DOHH2 (cell line): ENCODE data around the gene RFTN2.
A peak's percentile ranks its signal among the peaks of the same experiment; 100 is the strongest.

Experiments
- H3F3A ChIP-seq: fragments of 200-600 bp; sonication (generic), shearing (Covaris generic); 2 replicates; pipeline ENCODE4 v1.6.0; 2016; ENCODE audit warnings: antibody characterized with exemption, mild to moderate bottlenecking; ENCODE audit not compliant: control insufficient read depth, insufficient read depth
- H3K27ac ChIP-seq: fragments of 200-600 bp; sonication (generic); 2 replicates; pipeline ENCODE4 v1.5.1; 2014; ENCODE audit warnings: low read depth, mild to moderate bottlenecking, low read length, moderate library complexity
- H3K27me3 ChIP-seq: fragments of 200-600 bp; sonication (generic); 2 replicates; pipeline ENCODE4 v1.6.1; 2014; ENCODE audit warnings: mild to moderate bottlenecking, low read length, mixed read lengths; ENCODE audit not compliant: control insufficient read depth
- H3K36me3 ChIP-seq: fragments of 200-600 bp; sonication (generic); 2 replicates; pipeline ENCODE4 v1.6.1; 2014; ENCODE audit warnings: mild to moderate bottlenecking, low read length, moderate library complexity, mixed read lengths; ENCODE audit not compliant: control insufficient read depth
- H3K4me1 ChIP-seq: fragments of 200-600 bp; sonication (generic); 2 replicates; pipeline ENCODE4 v1.6.1; 2014; ENCODE audit warnings: mild to moderate bottlenecking, low read length, mixed read lengths; ENCODE audit not compliant: control insufficient read depth
- H3K4me2 ChIP-seq: fragments of 200-600 bp; sonication (generic); 2 replicates; pipeline ENCODE4 v1.6.0; 2014; ENCODE audit warnings: mild to moderate bottlenecking, low read length, moderate library complexity
- H3K4me3 ChIP-seq: fragments of 200-600 bp; sonication (generic); 2 replicates; pipeline ENCODE4 v1.5.1; 2014; ENCODE audit warnings: mild to moderate bottlenecking, low read length, mixed read lengths
- H3K79me2 ChIP-seq: fragments of 200-600 bp; sonication (generic); 2 replicates; pipeline ENCODE4 v1.6.1; 2014; ENCODE audit warnings: mild to moderate bottlenecking, low read length, mixed read lengths; ENCODE audit not compliant: control insufficient read depth
- H3K9me2 ChIP-seq: fragments of 200-600 bp; sonication (generic); replicated peaks from 2 replicates; pipeline ENCODE4 v1.6.1; 2014; ENCODE audit warnings: mild to moderate bottlenecking, low read length, mixed read lengths; ENCODE audit not compliant: control insufficient read depth
- H3K9me3 ChIP-seq: fragments of 200-600 bp; sonication (generic); 2 replicates; pipeline ENCODE4 v1.6.1; 2014; ENCODE audit warnings: antibody characterized with exemption, low read length, mixed read lengths; ENCODE audit not compliant: control insufficient read depth, insufficient read depth
- H4K20me1 ChIP-seq: fragments of 200-600 bp; sonication (generic); 2 replicates; pipeline ENCODE4 v1.6.0; 2014; ENCODE audit warnings: low read depth, mild to moderate bottlenecking, antibody characterized with exemption, low read length, moderate library complexity; ENCODE audit not compliant: control insufficient read depth, insufficient read depth
- EZH2phosphoT487 ChIP-seq: fragments of 200-600 bp; sonication (generic); IDR thresholded peaks from 2 replicates; pipeline ENCODE4 v1.6.1; 2017; ENCODE audit warnings: borderline replicate concordance, mild to moderate bottlenecking, antibody characterized with exemption, low read length, moderate library complexity, mixed read lengths
- TF ChIP-seq, protein P1 (sequence below): fragments of 200-600 bp; sonication (generic); IDR thresholded peaks from one replicate; pipeline ENCODE4 v1.5.1; 2014; ENCODE audit warnings: antibody characterized with exemption, mild to moderate bottlenecking, low read depth, low read length; ENCODE audit not compliant: poor library complexity, severe bottlenecking

RFTN2 gene

DNA sequence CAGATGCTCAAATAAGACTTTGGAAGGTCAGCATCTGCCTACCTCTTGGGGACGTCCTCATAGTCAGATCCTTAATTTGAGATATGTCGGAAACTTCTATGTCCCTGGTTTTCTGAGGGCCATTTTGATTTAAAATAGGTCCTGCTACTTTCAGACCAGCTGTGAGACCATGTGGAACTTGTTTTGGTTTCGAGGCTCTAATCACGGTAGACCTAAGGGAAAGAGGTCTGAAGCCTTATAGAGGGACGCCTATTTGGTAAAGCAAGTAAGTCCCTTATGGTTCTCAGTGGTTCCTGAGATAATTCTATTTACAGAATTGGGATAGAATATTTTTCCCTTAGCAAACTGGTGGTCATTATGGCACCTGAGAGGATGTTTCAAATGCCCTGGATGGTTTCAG, 75.1 kb downstream of the RFTN2 start:
- H3K4me3 ChIP-seq: no peak overlapping the region
- H3K4me1 ChIP-seq: no peaks in the 10 kb centered on the region
- H3K36me3 ChIP-seq: no peaks in the 10 kb centered on the region
- H3F3A ChIP-seq: no peaks in the 10 kb centered on the region
- no peaks in the 10 kb centered on the region for H3K9me2 ChIP-seq
- H3K4me2 ChIP-seq: no peak overlapping the region
- H3K9me3 ChIP-seq: no peaks in the 10 kb centered on the region
- H3K27me3 ChIP-seq: peaks cover 11% of the 10 kb centered on the region
- H3K27ac ChIP-seq: no peak overlapping the region
- TF ChIP-seq, protein P1, sequence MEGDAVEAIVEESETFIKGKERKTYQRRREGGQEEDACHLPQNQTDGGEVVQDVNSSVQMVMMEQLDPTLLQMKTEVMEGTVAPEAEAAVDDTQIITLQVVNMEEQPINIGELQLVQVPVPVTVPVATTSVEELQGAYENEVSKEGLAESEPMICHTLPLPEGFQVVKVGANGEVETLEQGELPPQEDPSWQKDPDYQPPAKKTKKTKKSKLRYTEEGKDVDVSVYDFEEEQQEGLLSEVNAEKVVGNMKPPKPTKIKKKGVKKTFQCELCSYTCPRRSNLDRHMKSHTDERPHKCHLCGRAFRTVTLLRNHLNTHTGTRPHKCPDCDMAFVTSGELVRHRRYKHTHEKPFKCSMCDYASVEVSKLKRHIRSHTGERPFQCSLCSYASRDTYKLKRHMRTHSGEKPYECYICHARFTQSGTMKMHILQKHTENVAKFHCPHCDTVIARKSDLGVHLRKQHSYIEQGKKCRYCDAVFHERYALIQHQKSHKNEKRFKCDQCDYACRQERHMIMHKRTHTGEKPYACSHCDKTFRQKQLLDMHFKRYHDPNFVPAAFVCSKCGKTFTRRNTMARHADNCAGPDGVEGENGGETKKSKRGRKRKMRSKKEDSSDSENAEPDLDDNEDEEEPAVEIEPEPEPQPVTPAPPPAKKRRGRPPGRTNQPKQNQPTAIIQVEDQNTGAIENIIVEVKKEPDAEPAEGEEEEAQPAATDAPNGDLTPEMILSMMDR: no peak
- TF ChIP-seq EZH2phosphoT487: no peak
- H4K20me1 ChIP-seq: no peaks in the 10 kb centered on the region
- H3K79me2 ChIP-seq: no peaks in the 10 kb centered on the region

DNA sequence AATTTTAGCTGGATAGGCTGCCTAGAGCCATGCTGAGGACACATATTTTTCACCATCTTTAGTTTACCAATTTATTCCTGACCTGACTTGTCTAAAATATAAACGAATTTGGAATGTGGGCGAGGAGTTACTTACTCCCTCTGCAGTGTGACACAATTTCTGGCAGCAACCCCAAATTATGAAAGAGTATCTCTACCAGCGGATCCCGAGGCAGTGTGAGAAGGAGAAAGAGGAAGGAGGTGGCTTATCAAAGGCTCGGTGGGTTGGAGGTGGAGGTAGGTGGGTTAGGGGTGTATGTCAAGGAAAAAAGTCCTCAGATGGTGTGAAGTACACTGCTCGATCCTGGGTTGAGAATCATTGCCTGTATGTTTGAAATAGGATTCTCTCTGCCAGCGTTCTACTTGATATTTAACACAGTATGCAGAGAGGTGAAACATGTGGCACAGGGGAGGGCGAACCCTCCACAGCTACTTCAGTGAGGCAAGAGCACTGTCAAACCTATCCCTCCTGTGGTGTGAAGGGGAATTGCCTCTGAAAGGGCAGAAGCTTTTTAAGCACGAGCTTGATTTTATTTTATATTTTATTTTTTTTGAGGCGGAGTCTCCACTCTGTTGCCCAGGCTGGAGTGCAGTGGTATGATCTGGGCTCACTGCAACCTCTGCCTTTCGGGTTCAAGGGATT, 76.0 kb downstream of the RFTN2 start:
- Histone ChIP-seq H3K9me2 (no peaks in the 10 kb centered on the region), H3K27me3 (peaks cover 11% of the 10 kb centered on the region), H3K9me3 (no peaks in the 10 kb centered on the region), H3K79me2 (no peaks in the 10 kb centered on the region), H3F3A (no peaks in the 10 kb centered on the region), H3K4me1 (no peaks in the 10 kb centered on the region), H4K20me1 (no peaks in the 10 kb centered on the region), H3K4me2 (peak overlapping the region; percentile 10; the same call in 1 of the 2 replicates), H3K27ac (no peak overlapping the region), H3K4me3 (no peak overlapping the region), H3K36me3 (no peaks in the 10 kb centered on the region)
- TF ChIP-seq, protein P1: no peak
- TF ChIP-seq EZH2phosphoT487: no peak

DNA sequence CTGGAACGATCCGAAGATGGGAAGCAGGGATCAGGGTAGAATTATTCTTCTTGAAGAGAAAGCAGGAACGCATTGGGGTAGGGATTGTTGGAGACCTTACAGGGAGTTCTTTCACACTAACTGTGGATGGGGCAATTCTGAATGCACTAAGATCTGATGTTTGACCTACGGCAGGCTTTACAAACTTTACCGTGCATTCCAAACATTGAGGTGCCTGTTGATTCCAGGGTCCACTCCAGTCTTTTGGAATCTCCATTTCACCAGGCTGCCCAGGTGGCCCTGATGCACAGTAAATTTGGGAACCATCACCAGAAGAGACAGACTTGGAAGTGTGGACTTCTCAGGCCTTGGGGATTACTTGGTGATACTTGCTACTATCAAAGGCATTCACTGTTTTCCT, 76.9 kb downstream of the RFTN2 start:
- Histone ChIP-seq H3F3A (no peaks in the 10 kb centered on the region), H4K20me1 (no peaks in the 10 kb centered on the region), H3K9me2 (no peaks in the 10 kb centered on the region), H3K4me1 (no peaks in the 10 kb centered on the region), H3K4me3 (no peak overlapping the region), H3K4me2 (no peak overlapping the region), H3K9me3 (no peaks in the 10 kb centered on the region), H3K27me3 (peaks cover 11% of the 10 kb centered on the region), H3K36me3 (no peaks in the 10 kb centered on the region), H3K79me2 (no peaks in the 10 kb centered on the region), H3K27ac (no peak overlapping the region)
- no peak for TF ChIP-seq EZH2phosphoT487
- TF ChIP-seq, protein P1: no peak
